SK-N-SH (cell line): ENCODE data around the gene ZFP64. TPM values are rescaled to one million over a fixed set of nuclear protein-coding genes. Genes with fewer than 3 reads are reported as not detected.

Experiments used
- CTCF ChIA-PET: fragments of 300-600, 350-600 bp; formaldehyde crosslinking; extraction: SDS; loops from one replicate; lab custom pipeline; 2021; lab: Yijun Ruan, JAX
- POLR2A ChIA-PET: fragments of 350-600 bp; sonication (Branson Sonifier 250); formaldehyde crosslinking; extraction: SDS; loops from one replicate; lab custom pipeline; 2020; ENCODE audit warnings: antibody characterized with exemption, inconsistent platforms; lab: Yijun Ruan, JAX
- DNase-seq: peaks from one replicate; pipeline ENCODE4 v3.0.0; 2012
- H2AFZ ChIP-seq: fragments of 200-600 bp; sonication (generic); 2 replicates; pipeline ENCODE4 v1.8.1; 2016; ENCODE audit warnings: antibody characterized with exemption, mild to moderate bottlenecking, low read depth
- H3F3A ChIP-seq: fragments of 200-600 bp; sonication (generic); replicated peaks from 2 replicates; pipeline ENCODE3; 2016; ENCODE audit warnings: antibody characterized with exemption, mild to moderate bottlenecking; ENCODE audit not compliant: insufficient read depth
- H3K27ac ChIP-seq, 2 experiments: fragments of 200-500 bp in 1 of 2; fragments of 200-600 bp in 1 of 2; sonication (Bioruptor generic) in 1 of 2; sonication (generic), shearing (Covaris generic) in 1 of 2; 2 replicates each; pipeline versions ENCODE4 v1.5.1 to v1.6.1; 2014 to 2016; ENCODE audit warnings: low read depth in 2 of 2, inconsistent platforms in 1 of 2, low read length in 1 of 2, mild to moderate bottlenecking in 1 of 2, mixed read lengths in 1 of 2
- H3K27me3 ChIP-seq: fragments of 200-600 bp; sonication (generic), shearing (Covaris generic); 2 replicates; pipeline ENCODE4 v1.6.1; 2016; ENCODE audit warnings: mixed run types; ENCODE audit not compliant: insufficient read depth
- H3K36me3 ChIP-seq, 2 experiments: fragments of 200-500 bp in 1 of 2; fragments of 200-600 bp in 1 of 2; sonication (Bioruptor generic) in 1 of 2; sonication (generic) in 1 of 2; replicated peaks in 1 of 2; 2 replicates each; pipeline versions ENCODE3 to v1.5.1; 2014 to 2016; ENCODE audit warnings: low read length in 1 of 2, mild to moderate bottlenecking in 1 of 2; ENCODE audit not compliant: insufficient read depth in 2 of 2, control insufficient read depth in 1 of 2
- H3K4me1 ChIP-seq, 2 experiments: fragments of 200-500 bp in 1 of 2; fragments of 200-600 bp in 1 of 2; sonication (Bioruptor generic) in 1 of 2; sonication (generic), shearing (Covaris generic) in 1 of 2; 2 replicates each; pipeline versions ENCODE4 v1.5.1 to v1.6.1; 2014 to 2016; ENCODE audit warnings: low read depth in 1 of 2, low read length in 1 of 2, mixed run types in 1 of 2; ENCODE audit not compliant: insufficient read depth in 2 of 2, control insufficient read depth in 1 of 2
- H3K4me2 ChIP-seq: fragments of 200-600 bp; sonication (generic), shearing (Covaris generic); 2 replicates; pipeline ENCODE4 v1.6.1; 2017; ENCODE audit warnings: mixed run types
- H3K4me3 ChIP-seq, 2 experiments: fragments of 200-500 bp in 1 of 2; fragments of 200-600 bp in 1 of 2; sonication (Bioruptor generic) in 1 of 2; sonication (generic), shearing (Covaris generic) in 1 of 2; 2 replicates each; pipeline versions ENCODE4 v1.5.1 to v1.8.1; 2014 to 2016; ENCODE audit warnings: low read depth in 2 of 2, inconsistent platforms in 1 of 2, low read length in 1 of 2, mild to moderate bottlenecking in 1 of 2, mixed read lengths in 1 of 2, moderate library complexity in 1 of 2
- H3K79me2 ChIP-seq: fragments of 200-600 bp; sonication (generic); 2 replicates; pipeline ENCODE4 v1.8.1; 2017; ENCODE audit warnings: mild to moderate bottlenecking; ENCODE audit not compliant: insufficient read depth
- H3K9ac ChIP-seq: fragments of 200-600 bp; sonication (generic); 2 replicates; pipeline ENCODE4 v1.6.1; 2017; ENCODE audit warnings: mixed run types
- H3K9me2 ChIP-seq: fragments of 200-600 bp; sonication (generic); 2 replicates; pipeline ENCODE4 v1.6.1; 2017; ENCODE audit warnings: mixed run types
- H3K9me3 ChIP-seq: fragments of 200-600 bp; sonication (generic); 2 replicates; pipeline ENCODE4 v1.6.1; 2017; ENCODE audit warnings: mixed run types, mild to moderate bottlenecking, moderate library complexity
- H4K20me1 ChIP-seq: fragments of 200-600 bp; sonication (generic); 2 replicates; pipeline ENCODE4 v1.6.1; 2017; ENCODE audit warnings: mild to moderate bottlenecking, mixed run types; ENCODE audit not compliant: insufficient read depth
- FOSL2 ChIP-seq: IDR thresholded peaks from 2 replicates; pipeline ENCODE4 v1.4.0; 2012; ENCODE audit warnings: low read depth, mild to moderate bottlenecking, moderate library complexity, borderline replicate concordance
- GABPA ChIP-seq: IDR thresholded peaks from 2 replicates; pipeline ENCODE4 v1.4.0; 2012; ENCODE audit warnings: low read depth, mild to moderate bottlenecking
- POLR2AphosphoS5 ChIP-seq: IDR thresholded peaks from 2 replicates; pipeline ENCODE4 v1.6.1; 2012; ENCODE audit warnings: low read depth, low read length
- RAD21 ChIP-seq: IDR thresholded peaks from 2 replicates; pipeline ENCODE4 v1.6.1; 2012; ENCODE audit warnings: mild to moderate bottlenecking, low read length
- RCOR1 ChIP-seq: fragments of 150-350 bp; IDR thresholded peaks from 2 replicates; pipeline ENCODE4 v1.6.1; 2017; ENCODE audit warnings: antibody characterized with exemption, low read length
- RFX5 ChIP-seq: IDR thresholded peaks from 2 replicates; pipeline ENCODE4 v1.6.1; 2012; ENCODE audit warnings: mild to moderate bottlenecking, improper control_type of control experiment, low read length
- RXRA ChIP-seq: IDR thresholded peaks from 2 replicates; pipeline ENCODE4 v1.4.0; 2012; ENCODE audit warnings: low read depth, mild to moderate bottlenecking, borderline replicate concordance
- SMC3 ChIP-seq: IDR thresholded peaks from 2 replicates; pipeline ENCODE4 v1.6.1; 2012; ENCODE audit warnings: low read depth, low read length, improper control_type of control experiment
- TCF12 ChIP-seq: IDR thresholded peaks from 2 replicates; pipeline ENCODE4 v1.4.0; 2012
- WGBS: methylation state at CpG from one replicate; pipeline ENCODE4 v1.1.6; 2017; ENCODE audit warnings: low lambda C conversion rate; 5-methylcytosine and 5-hydroxymethylcytosine counted together
- polyA plus RNA-seq, 3 experiments: library from polyadenylated mRNA; depleted of rRNA; stranded (reverse); fragments of >200 nt; gene quantifications; 2 replicates each; pipeline ENCODE4 v1.2.3, GENCODE V29; 2012
- TF ChIP-seq, protein P1 (sequence below): IDR thresholded peaks from 2 replicates; pipeline ENCODE4 v1.4.0; 2012; ENCODE audit warnings: low read depth
- TF ChIP-seq, protein P2 (sequence below): IDR thresholded peaks from 2 replicates; pipeline ENCODE4 v1.4.0; 2012; ENCODE audit warnings: low read depth, borderline replicate concordance
- TF ChIP-seq, protein P3 (sequence below): fragments of 150-350 bp; IDR thresholded peaks from 2 replicates; pipeline ENCODE4 v1.6.1; 2016; ENCODE audit warnings: mild to moderate bottlenecking, low read depth, low read length
- TF ChIP-seq, protein P4 (sequence below): fragments of 200-600 bp; sonication (generic); IDR thresholded peaks from 2 replicates; pipeline ENCODE4 v1.6.1; 2017; ENCODE audit warnings: antibody characterized with exemption, mild to moderate bottlenecking, moderate library complexity

ZFP64 gene
- polyA plus RNA-seq, 1 of the 3 experiments (the other 2 are of a cell fraction): 12.8 TPM

DNA sequence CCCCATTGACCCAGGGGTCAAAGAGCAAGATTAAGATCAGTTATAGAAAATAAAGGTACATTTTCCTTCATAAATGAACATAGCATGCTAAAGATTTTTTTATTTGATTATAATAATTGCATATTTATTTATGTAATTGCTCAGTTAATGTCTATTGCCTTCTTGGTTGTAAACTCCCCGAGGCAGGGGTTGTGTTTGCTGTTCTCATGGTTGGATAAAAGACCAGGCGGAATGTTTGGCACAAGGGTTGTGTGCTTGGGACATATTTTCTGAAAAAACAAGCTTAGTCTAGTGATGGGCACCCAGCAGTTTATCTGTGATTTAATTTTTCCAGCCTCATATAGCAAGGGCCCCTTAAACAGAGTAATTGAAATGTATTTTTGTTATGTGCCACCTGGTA is 47.5 kb upstream of the ZFP64 start:
- no peaks in the 10 kb centered on the region for H4K20me1 ChIP-seq
- WGBS: 29% methylated on average over 2 of the region's 2 CpGs
- no peak overlapping the region for H2AFZ ChIP-seq
- POLR2A ChIA-PET: no interaction called here
- CTCF ChIA-PET: interaction anchor here (4.5 kb wide), 1 partner anchor 72 kb away, joined by 65 read pairs; no protein-coding TSS in a partner anchor
- TF ChIP-seq RCOR1: no peak
- TF ChIP-seq, protein P1, sequence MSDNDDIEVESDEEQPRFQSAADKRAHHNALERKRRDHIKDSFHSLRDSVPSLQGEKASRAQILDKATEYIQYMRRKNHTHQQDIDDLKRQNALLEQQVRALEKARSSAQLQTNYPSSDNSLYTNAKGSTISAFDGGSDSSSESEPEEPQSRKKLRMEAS: no peak
- TF ChIP-seq, protein P2, sequence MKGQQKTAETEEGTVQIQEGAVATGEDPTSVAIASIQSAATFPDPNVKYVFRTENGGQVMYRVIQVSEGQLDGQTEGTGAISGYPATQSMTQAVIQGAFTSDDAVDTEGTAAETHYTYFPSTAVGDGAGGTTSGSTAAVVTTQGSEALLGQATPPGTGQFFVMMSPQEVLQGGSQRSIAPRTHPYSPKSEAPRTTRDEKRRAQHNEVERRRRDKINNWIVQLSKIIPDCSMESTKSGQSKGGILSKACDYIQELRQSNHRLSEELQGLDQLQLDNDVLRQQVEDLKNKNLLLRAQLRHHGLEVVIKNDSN: no peak
- TF ChIP-seq RXRA: no peak
- TF ChIP-seq, protein P3, sequence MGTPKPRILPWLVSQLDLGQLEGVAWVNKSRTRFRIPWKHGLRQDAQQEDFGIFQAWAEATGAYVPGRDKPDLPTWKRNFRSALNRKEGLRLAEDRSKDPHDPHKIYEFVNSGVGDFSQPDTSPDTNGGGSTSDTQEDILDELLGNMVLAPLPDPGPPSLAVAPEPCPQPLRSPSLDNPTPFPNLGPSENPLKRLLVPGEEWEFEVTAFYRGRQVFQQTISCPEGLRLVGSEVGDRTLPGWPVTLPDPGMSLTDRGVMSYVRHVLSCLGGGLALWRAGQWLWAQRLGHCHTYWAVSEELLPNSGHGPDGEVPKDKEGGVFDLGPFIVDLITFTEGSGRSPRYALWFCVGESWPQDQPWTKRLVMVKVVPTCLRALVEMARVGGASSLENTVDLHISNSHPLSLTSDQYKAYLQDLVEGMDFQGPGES: no peak
- no peak for TF ChIP-seq TCF12
- TF ChIP-seq SMC3: no peak
- TF ChIP-seq FOSL2: no peak
- no peaks in the 10 kb centered on the region; a peak in 2 of 4 replicates for H3K4me1 ChIP-seq
- H3K4me2 ChIP-seq: no peak overlapping the region
- H3F3A ChIP-seq: no peaks in the 10 kb centered on the region
- H3K9me3 ChIP-seq: no peaks in the 10 kb centered on the region
- H3K4me3 ChIP-seq: no peak overlapping the region
- no peak overlapping the region for H3K27ac ChIP-seq
- H3K79me2 ChIP-seq: no peaks in the 10 kb centered on the region
- H3K9ac ChIP-seq: no peak overlapping the region
- no peaks in the 10 kb centered on the region for H3K9me2 ChIP-seq
- no peaks in the 10 kb centered on the region for H3K36me3 ChIP-seq
- H3K27me3 ChIP-seq: no peaks in the 10 kb centered on the region; the same call in 1 of the 2 replicates
- DNase-seq: no peak

DNA sequence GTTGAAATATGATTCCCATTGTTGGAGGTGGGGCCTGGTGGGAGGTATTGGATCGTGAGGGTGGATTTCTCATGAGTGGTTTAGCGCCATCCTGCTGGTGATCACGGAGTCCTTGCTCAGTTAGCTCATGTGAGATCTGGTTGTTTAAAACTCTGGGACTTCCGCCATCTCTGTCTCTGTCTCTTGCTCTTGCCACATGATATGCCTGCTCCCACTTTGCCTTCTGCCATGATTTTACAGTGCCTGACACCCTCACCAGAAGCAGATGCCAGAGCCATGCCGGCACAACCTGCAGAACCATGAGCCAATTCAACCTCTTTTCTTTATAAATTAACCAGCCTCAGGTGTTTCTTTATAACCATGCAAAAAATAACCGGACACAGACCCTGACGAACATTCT is 44.7 kb upstream of the ZFP64 start:
- no peaks in the 10 kb centered on the region; the same call in 1 of the 2 replicates for H3K27me3 ChIP-seq
- no peaks in the 10 kb centered on the region for H3K79me2 ChIP-seq
- H3K9me3 ChIP-seq: no peaks in the 10 kb centered on the region
- H3K27ac ChIP-seq: no peak overlapping the region
- H3K4me1 ChIP-seq: no peaks in the 10 kb centered on the region
- no peak overlapping the region for H3K4me3 ChIP-seq
- no peak for DNase-seq
- H2AFZ ChIP-seq: no peak overlapping the region
- H3F3A ChIP-seq: no peaks in the 10 kb centered on the region
- CTCF ChIA-PET: interaction anchor here (0.6 kb wide), 1 partner anchor 126 kb away, joined by 3 read pairs; no protein-coding TSS in a partner anchor
- H3K9me2 ChIP-seq: no peaks in the 10 kb centered on the region
- H3K4me2 ChIP-seq: no peak overlapping the region
- H4K20me1 ChIP-seq: no peaks in the 10 kb centered on the region
- TF ChIP-seq, protein P1: no peak
- no peak for TF ChIP-seq RCOR1
- no peak for TF ChIP-seq RAD21
- no peak for TF ChIP-seq RFX5
- TF ChIP-seq RXRA: no peak
- no peak for TF ChIP-seq POLR2AphosphoS5
- TF ChIP-seq, protein P4, sequence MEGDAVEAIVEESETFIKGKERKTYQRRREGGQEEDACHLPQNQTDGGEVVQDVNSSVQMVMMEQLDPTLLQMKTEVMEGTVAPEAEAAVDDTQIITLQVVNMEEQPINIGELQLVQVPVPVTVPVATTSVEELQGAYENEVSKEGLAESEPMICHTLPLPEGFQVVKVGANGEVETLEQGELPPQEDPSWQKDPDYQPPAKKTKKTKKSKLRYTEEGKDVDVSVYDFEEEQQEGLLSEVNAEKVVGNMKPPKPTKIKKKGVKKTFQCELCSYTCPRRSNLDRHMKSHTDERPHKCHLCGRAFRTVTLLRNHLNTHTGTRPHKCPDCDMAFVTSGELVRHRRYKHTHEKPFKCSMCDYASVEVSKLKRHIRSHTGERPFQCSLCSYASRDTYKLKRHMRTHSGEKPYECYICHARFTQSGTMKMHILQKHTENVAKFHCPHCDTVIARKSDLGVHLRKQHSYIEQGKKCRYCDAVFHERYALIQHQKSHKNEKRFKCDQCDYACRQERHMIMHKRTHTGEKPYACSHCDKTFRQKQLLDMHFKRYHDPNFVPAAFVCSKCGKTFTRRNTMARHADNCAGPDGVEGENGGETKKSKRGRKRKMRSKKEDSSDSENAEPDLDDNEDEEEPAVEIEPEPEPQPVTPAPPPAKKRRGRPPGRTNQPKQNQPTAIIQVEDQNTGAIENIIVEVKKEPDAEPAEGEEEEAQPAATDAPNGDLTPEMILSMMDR: no peak
- TF ChIP-seq GABPA: no peak
- no peak for TF ChIP-seq TCF12
- POLR2A ChIA-PET: no interaction called here
- 59% methylated on average over 7 of the region's 7 CpGs for WGBS
- no peaks in the 10 kb centered on the region for H3K36me3 ChIP-seq
- H3K9ac ChIP-seq: no peak overlapping the region
